Medulla oblongata (tissue), 1 donor: ENCODE measurements around the gene PRELID3B.

Experiments used
- DNase-seq: peaks from one replicate; pipeline ENCODE4 v3.0.0-alpha.2; 2015; ENCODE audit errors: extremely low spot score

The PRELID3B gene

DNA sequence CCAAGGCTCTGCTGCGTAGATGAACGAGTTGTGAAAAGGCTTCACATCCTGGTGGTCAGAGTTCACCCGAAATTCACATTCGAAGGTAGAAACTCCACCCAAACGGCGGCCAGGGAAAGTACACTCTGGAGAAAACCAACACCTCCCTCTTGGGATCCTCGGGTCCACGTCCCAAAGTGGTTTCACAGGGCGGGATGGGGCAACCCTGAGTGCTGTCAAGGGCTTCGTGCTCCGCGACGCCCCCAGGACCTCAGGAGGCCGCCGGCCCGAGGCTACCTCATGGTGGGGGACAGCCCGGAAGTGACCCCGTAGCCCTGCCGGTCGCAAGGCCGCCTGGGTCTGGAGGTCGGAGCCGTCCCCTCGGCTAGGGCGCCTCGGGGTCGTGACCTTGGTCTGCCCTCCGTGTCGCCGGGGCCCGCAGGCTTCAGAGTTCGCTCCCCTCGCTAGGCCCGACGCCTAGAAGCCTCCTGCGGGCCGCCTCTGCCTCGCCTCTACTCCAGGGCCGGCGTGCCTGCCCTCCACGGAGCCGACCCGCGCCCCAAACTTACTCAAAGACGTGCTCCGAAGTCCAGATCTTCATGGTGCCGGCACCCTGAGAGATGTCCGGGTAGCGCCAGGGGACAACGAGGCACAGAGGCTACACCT, at the start of gene PRELID3B:
Gene PRELID3B, minus strand, starts transcription at position 636 of the 645 bp plus-strand sequence. Its CDS starts 56 bp downstream, at position 580.
- DNase-seq = no peak

DNA sequence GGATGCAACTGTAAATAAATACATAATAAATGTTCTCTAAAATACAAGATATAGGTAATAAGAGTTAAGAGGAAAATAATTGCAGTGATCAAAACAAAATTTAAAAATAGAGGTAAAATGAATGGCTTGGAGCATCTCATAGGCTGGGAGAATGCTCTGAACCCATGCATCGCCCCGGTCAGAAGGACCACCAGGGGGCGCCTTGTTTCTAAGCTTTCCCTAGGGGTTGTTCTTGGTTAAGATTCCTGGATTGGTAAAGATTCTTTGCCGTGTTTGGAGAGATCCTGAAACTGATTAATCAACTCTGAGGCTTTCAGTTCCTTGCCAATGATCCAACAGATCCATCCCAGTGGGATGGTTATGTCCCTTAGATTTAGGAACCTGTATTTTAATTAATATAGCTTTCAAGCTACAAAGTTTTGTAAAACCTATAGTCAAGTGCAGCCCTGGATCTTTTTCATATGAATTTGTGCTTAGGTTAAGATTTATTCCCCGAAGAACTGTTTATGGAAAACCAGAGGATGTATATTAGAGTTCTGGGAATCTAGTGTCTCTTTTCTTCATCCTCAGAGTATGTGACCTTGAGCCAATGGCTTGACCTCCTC, 45.3 kb upstream of the PRELID3B start:
- DNase-seq = peak; percentile 87

DNA sequence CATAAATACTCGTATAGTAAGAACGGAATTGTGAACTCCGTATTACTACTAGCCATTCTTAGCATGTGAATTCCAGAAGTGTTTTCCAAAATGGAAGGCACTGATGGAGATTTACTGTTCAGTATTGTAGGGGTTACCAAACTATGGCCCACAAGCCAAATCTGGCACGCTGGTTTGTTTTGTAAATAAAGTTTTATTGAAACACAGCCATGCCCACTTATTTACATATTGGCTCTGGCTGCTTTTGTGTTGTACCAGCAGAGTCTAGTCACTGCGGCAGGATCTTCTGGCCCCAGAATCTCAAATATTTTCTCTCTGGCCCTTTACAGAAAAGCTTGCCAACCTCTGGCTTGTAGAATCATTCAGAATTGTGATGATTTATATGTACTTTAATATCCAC, 44.3 kb upstream of the PRELID3B start:
- DNase-seq = no peak

DNA sequence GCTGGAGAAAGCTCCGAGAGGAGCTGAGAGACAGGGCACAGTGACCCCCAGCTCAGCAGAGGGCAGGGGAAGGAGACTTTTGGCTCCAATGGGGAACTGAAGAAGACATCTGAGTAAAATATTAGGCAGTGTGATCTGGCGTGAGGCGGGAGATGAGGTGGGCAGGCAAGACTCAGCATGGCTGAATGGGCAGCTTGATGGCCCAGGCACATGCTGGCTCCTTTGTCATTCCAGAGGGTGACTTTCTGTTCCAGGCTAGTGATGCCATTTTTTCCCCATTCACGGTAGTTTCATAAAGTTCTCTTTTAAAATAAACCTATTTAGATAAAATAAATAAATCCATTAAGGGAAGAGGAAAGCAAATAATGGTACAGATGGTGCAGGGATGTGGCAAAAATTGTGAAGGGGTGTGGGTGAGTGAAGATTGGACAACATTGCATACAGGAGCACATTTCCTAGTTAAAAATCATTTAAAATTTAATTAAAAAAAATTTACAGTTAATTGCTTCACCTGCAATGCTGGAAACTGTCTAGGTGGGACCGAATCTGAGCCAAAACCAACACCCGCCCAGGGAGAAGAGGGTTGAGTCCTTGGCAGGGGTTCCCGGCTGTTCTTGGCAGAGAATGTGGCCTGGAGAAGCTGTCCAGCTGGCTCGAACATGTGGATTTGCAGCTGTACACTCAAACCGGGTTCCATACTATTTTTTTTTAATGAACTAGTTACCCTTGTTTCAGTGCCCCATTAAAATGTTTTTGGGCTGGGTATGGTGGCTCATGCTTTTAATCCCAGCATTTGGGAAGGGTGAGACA, 41.7 kb upstream of the PRELID3B start:
- no peak for DNase-seq

DNA sequence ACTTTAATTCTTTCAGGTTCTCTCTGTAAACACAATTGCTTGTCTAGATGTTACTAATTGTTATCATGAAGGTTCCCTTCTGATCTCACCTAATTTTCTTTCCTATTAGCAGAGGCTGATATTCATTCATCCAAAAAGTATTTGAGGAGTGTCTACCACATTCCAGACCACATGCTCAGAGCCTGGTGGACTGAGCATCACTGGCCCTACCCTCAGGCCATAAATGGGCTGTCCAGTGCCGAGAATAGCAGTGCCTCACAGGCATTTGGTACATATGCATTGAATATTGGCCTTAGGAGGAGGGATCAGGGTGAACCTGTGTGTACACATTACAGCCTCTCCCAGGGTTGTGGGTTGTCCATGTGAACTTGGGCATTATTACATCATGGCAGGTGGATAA, 40.4 kb upstream of the PRELID3B start:
- no peak for DNase-seq

DNA sequence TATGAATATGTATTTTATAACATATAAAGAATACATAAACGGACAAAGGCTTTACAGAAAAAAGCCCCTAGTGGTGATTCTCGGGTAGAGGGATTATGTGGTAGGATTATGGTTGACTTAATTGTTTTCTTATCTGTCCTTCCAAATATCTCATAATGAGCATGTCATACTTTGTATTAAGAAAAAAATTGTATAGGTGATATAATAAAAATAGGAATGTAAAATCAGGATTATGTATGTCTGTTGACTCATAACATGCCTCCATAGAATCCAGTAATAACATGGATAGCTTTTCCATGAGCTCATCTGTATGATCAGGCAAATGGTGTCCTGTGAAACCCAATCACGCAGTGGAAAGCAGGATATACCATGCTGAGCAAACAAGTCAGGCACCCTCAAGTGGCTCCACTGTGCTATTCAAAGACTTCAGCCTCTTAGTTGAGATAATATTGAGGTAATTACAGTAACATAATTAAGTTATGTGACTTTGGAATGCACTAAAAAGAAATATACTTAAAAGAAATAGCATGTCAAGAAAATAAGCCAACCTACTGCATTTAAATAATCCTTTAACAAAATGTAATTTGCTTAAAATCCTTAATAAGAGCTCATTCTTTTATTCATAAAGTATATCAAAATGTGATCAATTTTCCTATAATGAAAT, 39.6 kb upstream of the PRELID3B start:
- DNase-seq = no peak

DNA sequence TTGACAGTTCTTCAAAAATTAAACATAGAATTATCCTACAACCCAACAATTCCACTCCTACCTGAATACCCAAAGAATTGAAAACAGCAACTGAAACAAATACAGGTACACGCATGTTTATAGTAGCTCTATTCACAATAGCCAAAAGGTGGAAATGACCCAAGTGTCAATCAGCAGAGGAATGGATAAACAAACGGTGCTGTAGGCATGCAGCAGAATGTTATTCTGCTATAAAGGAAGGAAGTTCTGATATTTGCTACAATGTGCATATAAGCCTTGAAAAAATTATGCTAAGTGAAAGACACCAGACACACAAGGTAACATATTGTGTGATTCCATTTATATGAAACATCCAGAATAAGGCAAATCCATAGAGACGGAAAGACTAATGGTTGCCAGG, 38.5 kb upstream of the PRELID3B start:
- no peak for DNase-seq

DNA sequence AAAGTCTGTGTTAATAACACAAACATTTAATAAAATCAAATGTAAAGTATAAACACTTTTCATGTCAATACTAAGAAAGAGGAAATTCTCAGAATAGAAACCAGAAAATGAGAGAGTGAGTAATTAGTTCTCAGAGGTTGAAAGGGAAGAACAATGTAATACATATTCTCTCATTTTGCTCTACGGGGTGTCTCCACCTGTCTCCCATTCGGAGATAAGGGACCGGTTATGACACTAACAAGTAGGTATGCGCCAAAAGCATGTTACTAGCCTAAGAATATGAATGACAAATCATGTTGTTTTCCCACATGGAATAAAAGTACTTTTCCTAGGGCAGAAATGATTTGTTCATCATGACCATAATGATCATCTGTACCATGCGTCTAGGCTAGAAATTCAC, 35.6 kb upstream of the PRELID3B start:
- no peak for DNase-seq

DNA sequence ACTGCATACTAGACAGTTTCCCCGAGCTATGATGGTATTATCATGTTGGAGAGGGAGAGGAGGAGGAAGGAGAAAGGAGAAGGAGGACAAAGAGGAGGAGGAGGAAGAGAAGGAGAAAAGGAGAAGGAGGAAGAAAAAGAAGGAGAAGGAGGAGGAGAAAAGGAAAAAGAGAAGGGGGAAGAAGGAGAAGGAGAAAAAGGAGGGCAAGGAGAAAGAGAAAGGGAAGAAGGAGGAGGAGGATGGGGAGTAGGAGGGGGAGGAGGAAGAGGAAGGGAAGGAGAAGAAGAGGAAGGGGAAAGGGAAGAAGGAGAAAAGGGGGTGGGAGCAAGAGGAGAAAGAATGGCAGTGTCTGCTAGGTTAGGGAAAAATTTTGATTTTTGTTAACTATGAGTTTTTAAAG, 35.1 kb upstream of the PRELID3B start:
- DNase-seq = no peak

DNA sequence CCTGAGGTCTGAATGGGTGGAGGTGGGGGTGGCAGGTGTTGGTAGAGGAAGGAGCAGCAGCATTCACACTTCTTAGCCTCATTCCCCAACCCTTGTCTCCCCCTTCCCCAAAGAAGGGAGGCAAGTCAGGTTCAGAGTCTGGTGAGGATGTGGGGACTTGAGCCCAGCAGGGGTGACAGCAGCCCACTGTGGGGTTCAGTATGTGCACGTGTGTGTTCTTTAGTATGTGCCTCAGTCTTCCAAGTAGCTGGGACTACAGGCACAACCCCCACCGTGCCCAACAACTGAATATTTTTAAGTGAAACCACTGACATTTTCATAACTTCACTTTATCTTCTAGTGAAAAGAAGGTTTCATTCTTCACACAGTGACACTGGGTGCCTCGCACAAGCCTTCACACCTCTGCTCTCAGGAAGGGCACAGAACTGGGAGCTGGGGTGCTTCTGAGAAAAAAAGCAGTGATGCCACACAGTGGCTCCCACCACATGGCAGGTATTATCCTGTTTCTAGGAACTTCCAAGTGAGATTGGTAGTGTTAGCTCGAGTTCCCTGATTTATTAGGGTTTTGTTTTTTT, 33.4 kb upstream of the PRELID3B start:
- no peak for DNase-seq

DNA sequence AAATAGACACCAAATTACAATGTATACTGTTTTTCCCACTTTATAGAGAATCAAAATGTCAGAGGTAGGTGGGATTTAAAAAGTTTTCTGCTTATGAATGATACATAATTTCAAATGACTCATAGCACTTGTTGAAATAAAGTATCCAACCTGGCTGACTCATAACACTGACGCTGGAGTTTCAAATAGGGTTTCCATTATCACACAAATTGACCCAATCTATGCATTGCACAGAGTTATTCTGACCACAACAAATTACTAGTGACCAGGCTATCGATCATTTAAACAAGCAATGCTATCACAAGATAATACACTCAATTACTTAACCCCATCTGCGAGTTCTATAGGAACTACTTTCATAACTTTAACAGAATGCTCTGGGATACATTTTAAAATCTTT, 31.9 kb upstream of the PRELID3B start:
- no peak for DNase-seq

DNA sequence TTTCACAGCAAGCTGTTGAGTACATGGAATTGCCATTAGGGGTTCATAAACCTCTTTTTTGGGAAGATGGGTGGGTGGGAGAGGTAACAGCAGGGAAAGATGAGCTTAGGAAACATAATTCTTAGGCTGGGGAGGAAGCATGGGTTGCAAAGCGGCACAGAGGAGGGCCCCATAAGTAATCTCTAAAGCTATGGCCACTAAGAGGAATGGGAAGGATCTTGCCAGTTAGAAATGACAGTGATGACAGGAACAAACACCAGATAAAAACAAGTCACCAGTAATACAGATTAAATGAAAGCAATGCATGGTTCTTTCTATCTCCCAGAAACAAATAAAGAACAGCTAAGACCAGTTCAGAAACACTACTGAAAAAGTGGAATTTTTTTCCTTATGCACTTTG, 31.0 kb upstream of the PRELID3B start:
- no peak for DNase-seq

DNA sequence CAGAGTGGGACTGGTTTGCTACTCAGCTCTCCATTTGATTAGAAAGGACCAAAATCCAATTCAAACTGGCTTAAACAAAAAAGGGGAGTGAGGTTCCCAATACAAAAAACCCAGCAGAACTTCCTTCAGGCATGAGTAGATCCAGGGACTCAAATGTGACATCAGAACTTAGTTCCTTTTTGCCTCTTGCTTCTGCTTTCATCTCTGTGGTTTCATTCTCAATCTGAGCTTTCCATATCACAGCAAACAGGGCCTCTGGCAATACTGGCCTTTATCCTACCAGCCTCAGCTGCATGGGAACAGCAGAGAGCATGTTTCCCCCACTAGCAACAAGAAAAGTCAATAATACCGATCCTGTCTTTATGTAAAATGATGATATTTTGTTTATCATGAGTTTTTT, 28.6 kb upstream of the PRELID3B start:
- peak; percentile 47 for DNase-seq

DNA sequence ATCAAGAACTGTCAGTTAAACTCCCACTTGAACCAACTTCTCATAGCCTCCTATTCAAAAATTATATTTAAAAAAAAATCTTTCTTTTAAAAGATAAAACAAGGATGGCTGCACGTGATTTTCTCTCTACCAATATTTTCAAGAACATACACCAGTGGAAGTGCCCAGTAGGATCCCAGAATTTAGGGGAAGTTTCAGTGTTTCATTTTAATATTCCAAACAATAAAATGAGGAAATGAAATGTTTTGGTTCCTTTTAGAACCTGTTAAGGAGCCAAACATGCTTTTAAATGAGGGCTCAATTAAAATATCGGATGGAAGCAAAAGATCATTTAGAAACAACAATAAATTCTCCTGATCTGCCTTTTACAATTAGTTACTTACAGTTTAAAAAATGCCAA, 26.4 kb upstream of the PRELID3B start:
- DNase-seq = no peak

DNA sequence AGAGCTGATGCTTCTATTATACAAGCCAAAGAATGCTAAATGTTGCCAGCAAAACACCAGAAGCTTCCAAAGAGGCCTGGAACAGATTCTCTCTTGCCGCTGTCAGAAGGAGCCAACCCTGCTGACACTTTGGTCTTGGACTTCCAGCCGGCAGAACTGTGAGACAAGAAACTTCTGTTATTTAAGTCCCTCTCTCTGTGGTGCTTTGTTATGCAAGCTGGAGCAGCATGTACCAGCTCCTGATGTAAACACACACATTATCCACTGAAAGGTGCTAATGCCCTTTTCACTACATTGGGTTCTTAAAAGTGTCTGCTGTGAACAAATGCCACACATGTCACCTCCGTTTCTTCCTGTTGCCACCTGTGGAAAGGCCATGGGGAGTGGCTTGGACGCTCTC, 25.9 kb upstream of the PRELID3B start:
- no peak for DNase-seq

DNA sequence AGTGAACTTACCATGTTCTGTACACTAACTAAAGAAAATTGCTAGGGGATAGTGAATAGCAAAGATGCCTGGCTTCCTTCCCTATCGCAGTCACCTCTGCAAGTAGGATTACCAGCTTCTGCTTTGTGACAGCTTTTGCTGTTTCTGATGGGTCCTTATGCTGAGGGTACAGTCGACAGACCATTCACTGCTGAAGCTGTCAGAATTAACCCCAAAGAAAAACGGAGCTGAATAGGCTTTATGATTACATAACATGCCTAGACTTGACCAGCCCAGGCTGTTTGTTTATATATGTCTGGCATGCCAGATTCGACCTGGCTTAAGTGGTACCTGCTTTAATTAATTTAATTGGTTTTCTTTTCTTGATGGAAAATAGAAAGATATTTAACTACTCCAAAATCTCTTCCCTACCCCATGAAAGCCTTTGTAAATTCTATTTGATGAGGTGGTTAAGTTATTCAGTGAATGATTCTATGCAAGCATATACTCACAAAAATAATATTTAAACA, 21.7 kb upstream of the PRELID3B start:
- DNase-seq = no peak

DNA sequence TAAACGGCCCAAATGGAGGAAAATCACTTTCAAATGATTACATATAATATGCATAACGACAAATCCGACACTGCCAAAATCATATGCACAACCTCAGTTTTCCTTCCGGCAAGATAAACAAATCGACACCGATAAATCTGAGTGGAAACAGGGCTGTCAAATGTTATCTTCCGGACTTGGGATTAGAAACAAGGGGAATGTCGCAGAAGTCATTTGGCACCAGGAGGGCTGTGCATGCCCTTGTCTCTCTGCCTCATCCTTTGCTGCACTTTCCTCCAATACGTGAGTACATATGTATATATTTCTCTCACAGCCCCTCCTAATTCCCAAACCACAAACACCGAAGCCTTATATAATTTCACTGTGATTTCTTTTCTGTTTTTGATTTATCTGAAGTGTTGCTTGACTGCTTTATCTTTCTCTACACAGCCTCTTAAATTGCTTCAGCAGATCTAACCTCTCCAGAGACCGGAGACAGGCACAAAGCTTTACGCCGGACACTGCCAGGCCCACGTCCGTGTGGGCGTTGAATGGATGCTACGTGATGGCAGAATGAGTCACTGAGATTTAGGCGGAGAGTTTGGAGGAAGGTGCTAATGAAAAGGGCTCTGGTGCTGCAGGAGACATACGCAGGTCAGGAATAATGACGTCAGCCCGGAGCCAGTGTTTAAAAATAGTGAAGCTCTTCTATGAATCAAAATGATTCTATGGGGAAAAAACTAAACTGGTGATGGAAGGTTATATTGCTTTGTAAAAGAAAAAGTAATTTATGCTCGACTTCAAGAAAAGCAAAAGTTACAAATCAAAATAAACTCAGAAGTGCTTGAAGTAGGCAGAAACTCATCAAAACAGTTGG, 21.0 kb upstream of the PRELID3B start:
- DNase-seq = no peak

DNA sequence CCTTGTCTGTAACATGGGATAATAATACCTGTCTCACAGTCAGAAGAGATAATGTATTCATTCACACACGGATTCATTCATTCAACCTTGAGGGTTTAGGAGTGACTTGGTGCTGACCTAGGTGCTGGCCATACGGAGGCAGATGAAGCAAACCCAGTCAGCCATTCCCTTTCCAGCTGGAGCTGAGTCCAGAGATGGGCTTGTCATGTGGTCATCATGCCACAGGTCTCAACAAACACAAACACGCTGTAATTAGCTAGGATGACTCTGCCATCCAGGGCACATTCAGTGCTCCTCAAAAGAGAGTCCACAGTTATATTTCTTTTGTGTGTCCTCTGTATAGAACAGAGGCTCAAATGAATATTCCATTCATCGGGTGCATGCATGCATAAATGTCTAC, 19.5 kb upstream of the PRELID3B start:
- no peak for DNase-seq

DNA sequence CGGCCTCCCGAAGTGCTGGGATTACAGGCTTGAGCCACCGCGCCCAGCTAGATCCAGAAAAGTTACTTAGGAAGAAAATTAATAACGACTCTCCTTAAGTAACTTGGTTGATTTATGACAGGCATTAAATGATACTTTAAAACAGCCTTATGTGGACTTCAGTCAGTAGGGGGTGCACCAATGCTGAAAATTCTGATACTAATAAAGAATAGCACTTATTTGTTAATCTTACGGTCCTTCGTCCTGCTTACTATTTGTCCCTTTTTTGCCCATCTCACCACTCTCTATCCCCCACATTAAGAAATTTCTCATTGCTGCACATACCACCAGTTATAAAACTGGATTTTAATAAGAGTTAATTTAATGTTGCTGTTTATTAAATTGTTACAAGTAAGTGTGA, 12.7 kb upstream of the PRELID3B start:
- DNase-seq = no peak

DNA sequence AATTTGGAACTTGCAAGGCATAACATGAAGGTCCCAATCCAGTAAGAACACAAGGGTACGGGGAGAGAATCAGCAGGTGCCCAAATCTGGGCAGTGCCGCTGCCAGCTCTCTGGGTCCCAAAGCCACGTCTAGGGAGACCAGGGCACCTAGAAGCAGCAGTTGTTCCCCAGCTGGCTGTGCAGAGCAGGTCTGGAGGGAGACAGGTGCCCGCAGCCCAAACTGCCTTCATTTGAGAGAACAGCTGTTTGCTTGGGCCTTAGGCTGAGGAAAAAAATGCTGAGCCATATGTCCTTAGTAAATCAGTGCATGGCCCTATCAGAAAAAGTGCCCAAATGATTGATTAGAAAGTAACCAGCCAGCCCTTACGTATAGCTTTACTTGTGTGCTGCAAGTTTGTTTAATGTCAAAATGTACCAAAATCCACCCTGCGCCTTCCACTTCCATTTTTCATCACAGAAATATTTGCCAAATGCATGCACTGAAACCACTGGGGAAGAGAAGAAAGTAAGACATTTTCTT, 9.1 kb upstream of the PRELID3B start:
- DNase-seq = no peak

DNA sequence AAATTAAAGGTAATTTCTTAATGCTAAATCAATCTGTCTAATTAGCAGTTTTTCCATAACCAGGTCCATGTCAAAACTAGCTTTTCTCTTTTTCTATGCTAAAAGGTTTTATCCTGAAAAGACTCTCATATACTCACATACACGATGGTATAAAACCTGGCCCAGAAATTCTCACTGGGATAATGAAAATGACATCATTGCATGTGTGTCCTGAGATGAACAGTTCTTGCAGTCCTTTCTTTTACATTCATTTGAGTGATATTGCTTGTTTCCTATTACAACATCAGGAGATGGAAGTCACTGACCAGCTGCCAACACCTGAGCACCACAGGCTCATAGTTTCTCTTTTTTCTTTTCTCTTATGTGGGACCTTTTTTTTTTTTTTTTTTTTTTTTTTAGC, 7.9 kb upstream of the PRELID3B start:
- no peak for DNase-seq
